Measurements from ENCODE around the gene NDFIP1.

DNA sequence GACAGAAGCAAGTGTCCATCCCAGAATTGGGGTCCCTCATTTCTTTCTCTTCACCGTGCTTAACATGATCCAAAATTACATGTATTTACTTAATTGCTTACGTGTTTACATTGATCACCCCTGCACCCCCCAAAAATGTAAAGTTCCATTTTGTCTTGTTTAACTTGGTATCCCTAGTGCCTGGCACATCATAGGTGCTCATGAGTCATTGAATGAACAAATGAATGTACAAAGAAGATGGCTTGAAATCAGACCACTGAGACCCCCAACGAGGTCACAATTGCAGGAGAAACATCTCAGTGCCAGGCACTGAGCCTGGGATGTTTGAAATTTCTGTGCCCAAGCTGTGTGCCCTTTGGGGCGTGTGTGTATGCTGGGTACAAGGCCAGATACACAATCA is 45.2 kb upstream of the NDFIP1 start:
- no peak for TF ChIP-seq BCL11A (IDR thresholded peaks at IDR 0.05; ENCODE audit: low read depth in 2 of 2, low read length in 2 of 2)
- TF ChIP-seq, protein P1, sequence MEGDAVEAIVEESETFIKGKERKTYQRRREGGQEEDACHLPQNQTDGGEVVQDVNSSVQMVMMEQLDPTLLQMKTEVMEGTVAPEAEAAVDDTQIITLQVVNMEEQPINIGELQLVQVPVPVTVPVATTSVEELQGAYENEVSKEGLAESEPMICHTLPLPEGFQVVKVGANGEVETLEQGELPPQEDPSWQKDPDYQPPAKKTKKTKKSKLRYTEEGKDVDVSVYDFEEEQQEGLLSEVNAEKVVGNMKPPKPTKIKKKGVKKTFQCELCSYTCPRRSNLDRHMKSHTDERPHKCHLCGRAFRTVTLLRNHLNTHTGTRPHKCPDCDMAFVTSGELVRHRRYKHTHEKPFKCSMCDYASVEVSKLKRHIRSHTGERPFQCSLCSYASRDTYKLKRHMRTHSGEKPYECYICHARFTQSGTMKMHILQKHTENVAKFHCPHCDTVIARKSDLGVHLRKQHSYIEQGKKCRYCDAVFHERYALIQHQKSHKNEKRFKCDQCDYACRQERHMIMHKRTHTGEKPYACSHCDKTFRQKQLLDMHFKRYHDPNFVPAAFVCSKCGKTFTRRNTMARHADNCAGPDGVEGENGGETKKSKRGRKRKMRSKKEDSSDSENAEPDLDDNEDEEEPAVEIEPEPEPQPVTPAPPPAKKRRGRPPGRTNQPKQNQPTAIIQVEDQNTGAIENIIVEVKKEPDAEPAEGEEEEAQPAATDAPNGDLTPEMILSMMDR (IDR thresholded peaks at IDR 0.05; ENCODE audit: control extremely low read depth in 1 of 3, insufficient read depth in 1 of 3, low read depth in 1 of 3, low read length in 3 of 3), result no peak
- TF ChIP-seq POLR2A (IDR thresholded peaks at IDR 0.05; ENCODE audit: control extremely low read depth in 1 of 2, low read depth in 2 of 2, low read length in 2 of 2), result no peak
- no peak for TF ChIP-seq RAD21 (IDR thresholded peaks at IDR 0.05 in 1 of 2, conservative IDR thresholded peaks at IDR 0.05 in 1 of 2; ENCODE audit: low read depth in 2 of 2, low read length in 2 of 2)
- no peak for TF ChIP-seq CBX5 (IDR thresholded peaks at IDR 0.05; ENCODE audit: low read depth, low read length)
- TF ChIP-seq POLR2AphosphoS5 (IDR thresholded peaks at IDR 0.05; ENCODE audit: low read depth, low read length), result no peak
- TF ChIP-seq EP300 (IDR thresholded peaks at IDR 0.05; ENCODE audit: borderline replicate concordance in 1 of 2, low read depth in 2 of 2, low read length in 2 of 2), result no peak
- no peak for TF ChIP-seq GABPA (IDR thresholded peaks at IDR 0.05; ENCODE audit: borderline replicate concordance, insufficient read depth, low read length)
